HG03103 (cell line): Measurements from ENCODE around the gene INSYN2B.
"Not testable (repeated sequence)": the region's sequence is repeated elsewhere in the genome, so short reads cannot be mapped to it uniquely, and the experiment has no call there.

Experiments used
- ATAC-seq: cut with Tn5 transposase; IDR thresholded peaks from one replicate; pipeline ENCODE4 v1.9.1; 2021; ENCODE audit warnings: low read depth; ENCODE audit not compliant: unreplicated experiment

Gene INSYN2B

GRCh38 chr5:169861934-169862333 is 118.4 kb downstream of the INSYN2B start:
- ATAC-seq = no peak

DNA sequence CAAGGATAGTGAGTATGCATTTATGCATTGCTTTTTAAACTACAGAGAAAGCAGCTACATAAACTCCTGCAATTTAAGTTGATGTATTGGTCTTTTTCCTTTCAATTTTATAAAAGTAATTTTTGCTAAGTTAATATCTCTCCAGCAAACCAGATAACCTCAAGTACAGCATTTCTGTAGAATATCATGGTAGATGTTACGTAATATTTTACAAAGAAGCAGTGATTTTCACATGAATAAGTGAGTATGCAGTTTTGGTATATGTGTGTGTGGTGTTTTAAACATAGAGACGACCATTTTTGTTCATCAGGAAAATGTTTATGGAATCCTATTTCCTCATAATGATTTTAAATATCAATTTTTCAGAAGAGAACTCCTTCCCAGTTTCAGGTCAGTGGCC is 118.9 kb downstream of the INSYN2B start:
- ATAC-seq = no peak

- no peak for ATAC-seq
These were observed 119.7 kb downstream of the INSYN2B start for GRCh38 chr5:169860585-169860984.

GRCh38 chr5:169856571-169856970 is 123.7 kb downstream of the INSYN2B start:
- ATAC-seq = no peak

GRCh38 chr5:169851321-169851850 is 128.9 kb downstream of the INSYN2B start:
- no peak for ATAC-seq

- ATAC-seq = no peak
These were observed 129.9 kb downstream of the INSYN2B start for GRCh38 chr5:169850409-169850808.

GRCh38 chr5:169848792-169849191 is 131.5 kb downstream of the INSYN2B start:
- ATAC-seq = no peak

DNA sequence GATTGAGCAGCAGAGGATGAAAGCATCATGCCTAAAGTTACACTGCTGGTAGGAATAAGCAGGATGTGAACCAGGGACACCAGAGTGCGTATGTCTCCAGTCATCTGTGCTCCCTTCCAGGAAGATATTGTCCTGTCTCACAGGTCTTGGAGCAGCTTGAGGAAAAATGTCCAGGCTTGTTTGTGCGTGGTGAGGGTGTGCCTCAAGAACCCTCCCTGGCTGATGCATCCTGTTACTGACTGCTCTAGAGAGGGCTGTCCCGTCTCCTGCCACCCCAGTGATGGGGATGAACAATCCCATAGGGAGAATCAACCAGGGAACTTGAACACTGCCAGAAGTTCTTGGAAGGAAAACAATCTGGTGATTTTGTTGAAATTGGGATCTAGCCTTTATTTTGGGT is 132.0 kb downstream of the INSYN2B start:
- ATAC-seq = no peak

GRCh38 chr5:169847519-169847918 is 132.8 kb downstream of the INSYN2B start:
- ATAC-seq = no peak

GRCh38 chr5:169842699-169843098 is 137.6 kb downstream of the INSYN2B start:
- ATAC-seq = no peak

DNA sequence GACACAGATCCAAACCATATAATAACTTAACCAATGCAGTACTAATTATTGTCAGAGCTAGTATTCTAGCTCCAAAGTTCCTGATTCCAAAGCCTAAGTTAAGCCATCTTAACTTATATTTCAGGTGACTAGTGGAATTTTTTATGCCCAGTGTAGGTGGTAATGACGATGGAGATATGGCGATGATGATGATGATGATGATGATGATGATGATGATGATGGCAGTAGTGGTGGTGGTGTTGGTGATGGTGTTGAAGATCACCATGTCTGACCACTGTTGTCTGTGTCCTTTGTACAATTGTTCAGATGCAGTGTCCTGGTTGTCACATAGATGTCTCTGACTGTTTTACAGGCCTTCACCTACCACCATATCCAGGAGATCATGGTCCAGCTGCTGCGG is 139.9 kb downstream of the INSYN2B start:
- ATAC-seq = no peak

DNA sequence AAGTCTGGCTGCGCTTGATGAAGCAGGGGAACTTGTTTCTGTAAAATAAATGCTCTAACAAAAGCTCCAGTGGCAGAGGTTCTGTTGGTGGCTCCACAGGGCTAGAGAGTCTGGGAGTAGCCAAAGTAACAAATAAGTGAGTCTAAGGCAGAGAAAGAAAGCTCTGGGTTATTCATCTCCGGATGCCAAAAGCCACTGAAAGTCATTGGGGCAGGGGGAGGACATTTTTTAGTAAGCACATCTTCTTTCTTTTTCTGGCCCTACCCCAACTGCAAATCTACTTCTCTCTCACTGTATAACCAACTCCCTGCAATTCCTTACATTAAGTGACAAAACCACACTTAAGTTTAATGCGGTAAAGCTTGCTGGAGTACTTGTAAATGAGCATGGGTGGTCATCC is 141.6 kb downstream of the INSYN2B start:
- peak; percentile 94 for ATAC-seq

DNA sequence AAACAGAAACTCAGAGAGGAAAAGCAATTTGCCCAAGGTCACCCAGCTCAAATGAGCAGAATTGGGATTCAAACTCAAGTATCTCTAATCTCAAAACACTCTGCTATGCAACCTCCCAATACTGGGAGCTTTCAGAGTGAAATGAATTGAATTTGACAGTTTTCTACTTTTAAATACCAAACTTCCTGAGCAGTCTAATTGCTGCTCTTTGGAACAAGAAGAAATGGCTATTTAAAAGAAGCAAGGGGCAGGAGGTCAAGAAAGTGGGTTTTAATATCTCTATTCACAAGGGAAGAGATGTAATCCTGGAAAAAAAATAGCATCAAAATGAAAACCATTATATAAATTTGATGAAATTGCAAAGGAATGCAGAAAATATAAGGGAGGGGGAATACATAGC is 142.6 kb downstream of the INSYN2B start:
- no peak for ATAC-seq

- ATAC-seq = no peak
These were observed 143.3 kb downstream of the INSYN2B start for GRCh38 chr5:169836835-169837536.

DNA sequence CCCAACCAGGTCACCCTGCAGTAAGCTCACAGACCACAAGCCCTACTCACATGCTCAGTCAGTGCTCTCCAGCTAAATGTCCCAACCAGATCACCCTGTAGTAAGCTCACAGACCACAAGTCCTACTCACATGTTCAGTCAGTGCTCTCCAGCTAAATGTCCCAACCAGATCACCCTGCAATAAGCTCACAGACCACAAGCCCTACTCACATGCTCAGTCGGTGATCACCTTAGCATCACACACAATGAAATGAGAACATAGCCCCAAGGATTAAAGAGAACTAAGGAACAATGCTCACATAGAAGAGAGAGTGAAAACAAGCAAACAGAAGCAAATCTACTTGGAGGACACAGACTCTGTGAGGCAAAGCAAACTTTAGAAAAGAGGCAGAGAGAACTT is 145.8 kb downstream of the INSYN2B start:
- not testable (repeated sequence) for ATAC-seq

- ATAC-seq = not testable (repeated sequence)
These were observed 146.5 kb downstream of the INSYN2B start for GRCh38 chr5:169833681-169834292.

DNA sequence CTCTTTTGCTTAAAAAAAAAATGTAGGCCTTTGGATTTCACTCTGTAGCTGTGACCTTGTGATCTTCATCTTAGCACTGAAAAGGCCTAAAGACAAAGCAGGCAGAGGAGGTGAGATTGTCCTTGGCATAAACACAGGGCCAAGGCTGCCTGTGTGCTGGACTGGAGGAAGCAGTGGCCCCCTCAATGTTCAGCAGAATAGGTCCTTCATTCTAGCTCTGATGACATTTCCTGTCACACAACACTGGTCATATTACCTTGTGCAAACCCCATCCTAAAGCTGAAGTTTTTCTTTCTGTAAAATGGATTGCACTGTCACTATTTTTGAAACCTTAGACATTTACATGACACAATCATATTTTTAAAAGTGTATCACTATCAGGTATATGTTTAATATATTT is 147.4 kb downstream of the INSYN2B start:
- no peak for ATAC-seq

- ATAC-seq = no peak
These were observed 148.0 kb downstream of the INSYN2B start for GRCh38 chr5:169832304-169832703.

- ATAC-seq = no peak
These were observed 149.0 kb downstream of the INSYN2B start for GRCh38 chr5:169831331-169831730.

DNA sequence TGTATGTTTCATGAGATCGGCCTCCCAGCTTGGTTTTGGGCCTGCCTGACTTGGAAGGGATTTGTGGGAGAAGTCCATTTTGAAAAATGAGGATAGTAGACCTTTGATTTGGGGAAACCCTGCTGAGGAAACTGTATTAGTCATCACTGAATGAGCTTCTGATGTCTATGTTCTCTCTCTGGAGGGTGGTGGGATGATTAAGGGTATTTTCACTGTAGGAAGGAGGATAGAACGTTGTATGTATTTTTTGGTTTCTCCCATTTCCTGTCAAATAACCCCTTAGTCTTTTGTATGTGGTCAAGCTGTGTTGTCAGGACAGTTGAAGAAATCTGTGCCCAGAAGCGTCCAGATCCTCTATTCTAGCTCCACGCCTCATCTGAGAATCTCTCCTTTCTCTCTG is 151.9 kb downstream of the INSYN2B start:
- no peak for ATAC-seq

- ATAC-seq = no peak
These were observed 152.5 kb downstream of the INSYN2B start for GRCh38 chr5:169827769-169828168.

DNA sequence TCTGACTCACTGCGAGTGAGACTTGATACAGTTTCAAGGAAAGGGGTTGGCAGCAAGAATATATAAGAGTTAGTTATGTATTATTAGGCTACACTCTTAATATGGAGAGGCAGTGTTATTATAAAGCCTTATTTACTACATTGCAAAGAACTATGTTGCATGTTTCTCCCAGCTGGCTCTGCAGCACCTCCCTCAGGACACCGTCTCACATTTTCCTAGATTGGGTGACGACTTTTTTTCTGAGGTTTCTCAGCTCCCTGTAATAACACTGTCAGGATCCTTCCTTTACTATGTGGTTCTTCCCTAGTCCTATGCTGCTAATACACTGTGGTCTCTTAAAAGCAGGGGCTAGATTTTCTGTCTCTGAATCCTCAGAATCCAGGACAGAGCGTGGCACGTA is 153.7 kb downstream of the INSYN2B start:
- no peak for ATAC-seq
